Common myeloid progenitor, CD34-positive (primary cell): ENCODE results near the gene CNTN2.
A peak's percentile ranks its signal among the peaks of the same experiment; 100 is the strongest.

Source experiments
- CTCF ChIA-PET: fragments of 350-600 bp; sonication (Branson Sonifier 250); formaldehyde crosslinking; loops from one replicate; lab custom pipeline; 2021; ENCODE audit warnings: antibody characterized with exemption; lab: Charles Lee
- POLR2A ChIA-PET: fragments of 350-600 bp; sonication (Branson Sonifier 250); formaldehyde crosslinking; loops from one replicate; lab custom pipeline; 2021; ENCODE audit warnings: antibody characterized with exemption; lab: Charles Lee
- DNase-seq, 3 donors: peaks; one replicate each; pipeline versions ENCODE4 v3.0.0 to v3.0.0-alpha.2; 2013
- H3K27ac ChIP-seq, 2 experiments: 1 replicate in 1 of 2; 2 replicates in 1 of 2; pipeline ENCODE4 v1.7.0; 2013; ENCODE audit warnings: inconsistent platforms in 2 of 2, low read length in 2 of 2, mild to moderate bottlenecking in 2 of 2, low read depth in 1 of 2, moderate library complexity in 1 of 2; ENCODE audit not compliant: severe bottlenecking in 2 of 2, insufficient read depth in 1 of 2, poor library complexity in 1 of 2
- H3K27me3 ChIP-seq, 5 experiments: replicated peaks in 2 of 5; 1 replicate in 3 of 5; 2 replicates in 2 of 5; pipeline versions ENCODE4 v1.6.1 to v1.7.0; 2013; ENCODE audit warnings: low read length in 4 of 5, mild to moderate bottlenecking in 2 of 5, moderate library complexity in 2 of 5, inconsistent platforms in 1 of 5; ENCODE audit not compliant: insufficient read depth in 5 of 5, control insufficient read depth in 4 of 5
- H3K36me3 ChIP-seq, 4 experiments: 1 replicate in 2 of 4; 2 replicates in 2 of 4; pipeline versions ENCODE4 v1.6.1 to v1.7.0; 2013; ENCODE audit warnings: low read length in 3 of 4, control low read depth in 1 of 4, mild to moderate bottlenecking in 1 of 4; ENCODE audit not compliant: control insufficient read depth in 4 of 4, insufficient read depth in 4 of 4
- H3K4me1 ChIP-seq, 4 experiments: 1 replicate in 3 of 4; 2 replicates in 1 of 4; pipeline versions ENCODE4 v1.6.1 to v1.7.1; 2013; ENCODE audit warnings: low read length in 3 of 4, mild to moderate bottlenecking in 3 of 4, control low read depth in 1 of 4, inconsistent platforms in 1 of 4, moderate library complexity in 1 of 4; ENCODE audit not compliant: control insufficient read depth in 4 of 4, insufficient read depth in 4 of 4; ENCODE audit errors: control extremely low read depth in 1 of 4
- H3K4me3 ChIP-seq, 7 experiments: 1 replicate in 4 of 7; 2 replicates in 3 of 7; pipeline versions ENCODE4 v1.5.1 to v1.7.0; 2013; ENCODE audit warnings: mild to moderate bottlenecking in 7 of 7, low read length in 6 of 7, moderate library complexity in 6 of 7, inconsistent platforms in 2 of 7, low read depth in 2 of 7, control low read depth in 1 of 7; ENCODE audit not compliant: insufficient read depth in 4 of 7, control insufficient read depth in 1 of 7; ENCODE audit errors: extremely low read depth in 1 of 7
- H3K9me3 ChIP-seq, 5 experiments: 1 replicate in 4 of 5; 2 replicates in 1 of 5; pipeline versions ENCODE4 v1.6.1 to v1.7.1; 2013; ENCODE audit warnings: low read length in 4 of 5, mild to moderate bottlenecking in 2 of 5, inconsistent platforms in 1 of 5, low read depth in 1 of 5, moderate library complexity in 1 of 5; ENCODE audit not compliant: control insufficient read depth in 4 of 5, insufficient read depth in 2 of 5; ENCODE audit errors: control extremely low read depth in 1 of 5
- WGBS: methylation state at CpG from one replicate; pipeline ENCODE4 v1.1.5; 2013; ENCODE audit not compliant: insufficient coverage; 5-methylcytosine and 5-hydroxymethylcytosine counted together

Gene CNTN2

GRCh38 chr1:205030896-205031295 is 12.1 kb upstream of the CNTN2 start:
- Histone ChIP-seq H3K9me3 (no peaks in the 10 kb centered on the region), H3K4me1 (no peaks in the 10 kb centered on the region), H3K27me3 (peaks cover 0 to 9% (median 0%) of the 10 kb centered on the region in 5 experiments), H3K27ac (no peak overlapping the region), H3K4me3 (no peak overlapping the region), H3K36me3 (no peaks in the 10 kb centered on the region)
- ChIA-PET POLR2A (no interaction called here), CTCF (interaction anchor here (0.6 to 3.6 kb wide), 4 partner anchors 12 to 106 kb away, joined by 3 to 11 read pairs (median 3); no protein-coding TSS in a partner anchor)
- 81% methylated on average over 7 of the region's 11 CpGs for WGBS
- DNase-seq = no peak

DNA sequence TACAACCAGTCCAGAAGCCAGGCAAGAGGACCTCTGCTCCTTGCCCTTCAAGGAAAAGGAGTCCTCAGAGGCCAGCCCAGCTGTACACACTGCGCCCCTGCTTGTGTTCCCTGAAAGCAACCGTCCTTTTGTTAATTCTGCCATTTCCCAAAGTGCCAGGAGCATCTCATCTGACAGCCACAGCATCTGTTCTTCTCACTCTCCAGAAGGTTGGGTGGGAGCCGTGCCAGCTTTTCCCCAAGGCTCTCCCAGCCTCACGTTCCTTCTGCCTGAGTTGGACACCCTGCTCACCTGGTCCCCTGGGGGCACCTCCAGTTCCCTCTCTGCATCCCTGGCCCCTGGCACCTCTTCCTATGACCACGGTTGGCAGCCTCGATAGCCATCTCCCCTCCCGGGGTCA is 10.5 kb upstream of the CNTN2 start:
- Histone ChIP-seq H3K27ac (no peak overlapping the region), H3K27me3 (peaks cover 0 to 11% (median 0%) of the 10 kb centered on the region in 5 experiments), H3K4me3 (no peak overlapping the region), H3K36me3 (no peaks in the 10 kb centered on the region), H3K9me3 (no peaks in the 10 kb centered on the region), H3K4me1 (no peaks in the 10 kb centered on the region)
- 97% methylated on average over 7 of the region's 7 CpGs for WGBS
- ChIA-PET CTCF (no interaction called here), POLR2A (no interaction called here)
- no peak for DNase-seq

- Histone ChIP-seq H3K4me1 (peaks cover 0 to under 1% (median 0%) of the 10 kb centered on the region in 4 experiments), H3K27ac (no peak overlapping the region), H3K36me3 (no peaks in the 10 kb centered on the region), H3K4me3 (no peak overlapping the region), H3K9me3 (no peaks in the 10 kb centered on the region), H3K27me3 (peaks cover 2 to 25% (median 20%) of the 10 kb centered on the region in 5 experiments)
- POLR2A ChIA-PET = no interaction called here
- CTCF ChIA-PET = interaction anchor here (0.6 to 5.4 kb wide), 3 partner anchors 19 to 262 kb away, joined by 4 to 26 read pairs (median 5); no protein-coding TSS in a partner anchor
- no peak for DNase-seq
- 100% methylated on average over 6 of the region's 9 CpGs for WGBS
Measured at GRCh38 chr1:205037539-205037938, 5.5 kb upstream of the CNTN2 start.

DNA sequence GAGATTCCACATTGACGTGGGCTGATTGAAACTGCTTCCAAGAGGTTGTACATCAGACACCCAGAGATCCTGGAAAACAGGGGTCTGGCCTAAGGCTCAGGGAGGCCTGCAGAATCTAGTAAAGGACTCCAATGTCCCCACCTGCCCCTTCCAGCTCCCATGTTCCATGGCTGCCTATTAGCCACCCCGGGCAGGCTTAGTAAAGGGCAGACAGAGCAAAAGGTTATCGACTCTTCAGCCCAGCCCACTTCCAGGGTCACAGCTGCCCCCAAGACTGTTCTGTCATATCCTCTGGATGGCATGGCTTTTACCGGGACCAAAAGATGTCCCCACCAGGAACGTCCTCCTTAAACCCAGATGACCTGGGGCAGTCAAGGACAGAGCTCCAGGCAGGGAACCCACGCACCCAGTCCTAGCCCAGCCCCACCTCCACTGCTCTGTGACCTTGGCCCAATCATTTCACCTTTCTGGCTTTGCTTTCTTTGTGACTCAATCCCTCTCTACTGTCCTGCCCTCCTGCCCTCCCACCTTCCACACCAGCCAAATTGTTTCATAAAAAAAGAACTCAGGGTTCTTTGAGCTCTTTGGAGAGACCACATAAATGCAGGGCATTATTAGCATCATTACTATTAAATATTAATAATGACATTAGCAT is 4.8 kb upstream of the CNTN2 start:
- no peaks in the 10 kb centered on the region for H3K9me3 ChIP-seq
- H3K27ac ChIP-seq = no peak overlapping the region
- CTCF ChIA-PET = interaction anchor here (0.7 to 5.4 kb wide), 2 partner anchors 24 to 47 kb away, joined by 3 to 26 read pairs; no protein-coding TSS in a partner anchor
- POLR2A ChIA-PET = interaction anchor here (0.6 kb wide), 1 partner anchor 443 kb away, joined by 3 read pairs; no protein-coding TSS in a partner anchor
- H3K4me1 ChIP-seq = peaks cover 0 to 7% (median 2%) of the 10 kb centered on the region in 4 experiments
- no peak for DNase-seq
- H3K36me3 ChIP-seq = no peaks in the 10 kb centered on the region
- H3K27me3 ChIP-seq = peaks cover 2 to 31% (median 22%) of the 10 kb centered on the region in 5 experiments
- 96% methylated on average over 6 of the region's 6 CpGs for WGBS
- no peak overlapping the region for H3K4me3 ChIP-seq

GRCh38 chr1:205041001-205041715 is 1.9 kb upstream of the CNTN2 start:
- WGBS = 74% methylated on average over 4 of the region's 4 CpGs
- Histone ChIP-seq H3K9me3 (no peaks in the 10 kb centered on the region), H3K4me1 (peaks cover 0 to 8% (median 3%) of the 10 kb centered on the region in 4 experiments), H3K27me3 (peaks cover 2 to 60% (median 25%) of the 10 kb centered on the region in 5 experiments), H3K27ac (no peak overlapping the region), H3K4me3 (no peak overlapping the region), H3K36me3 (no peaks in the 10 kb centered on the region)
- ChIA-PET CTCF (interaction anchor here (0.8 to 5.4 kb wide), 3 partner anchors 11 to 47 kb away, joined by 3 to 26 read pairs (median 3); no protein-coding TSS in a partner anchor), POLR2A (no interaction called here)
- no peak for DNase-seq

GRCh38 chr1:205041998-205042910 is 758 bp upstream of the CNTN2 start:
- Histone ChIP-seq H3K36me3 (no peaks in the 10 kb centered on the region), H3K27ac (no peak overlapping the region), H3K9me3 (no peaks in the 10 kb centered on the region), H3K4me1 (peaks cover 0 to 8% (median 3%) of the 10 kb centered on the region in 4 experiments), H3K27me3 (peaks cover 2 to 71% (median 28%) of the 10 kb centered on the region in 5 experiments), H3K4me3 (no peak overlapping the region)
- ChIA-PET POLR2A (no interaction called here), CTCF (interaction anchor here (1.1 to 5.4 kb wide), 3 partner anchors 11 to 20 kb away, joined by 3 to 26 read pairs (median 3); no protein-coding TSS in a partner anchor)
- WGBS = 78% methylated on average over 9 of the region's 16 CpGs
- peak in 1 of 3 donors; percentile 11 for DNase-seq
